ENCODE measurements around the gene FOSL2. TPM values are rescaled to one million over a fixed set of nuclear protein-coding genes. Genes with fewer than 3 reads are reported as not detected.

The FOSL2 gene
- polyA plus RNA-seq, 1 donor (not counting 4 experiments of a cell fraction or from before 2014, with no cell fraction given), result 24.1 TPM

DNA sequence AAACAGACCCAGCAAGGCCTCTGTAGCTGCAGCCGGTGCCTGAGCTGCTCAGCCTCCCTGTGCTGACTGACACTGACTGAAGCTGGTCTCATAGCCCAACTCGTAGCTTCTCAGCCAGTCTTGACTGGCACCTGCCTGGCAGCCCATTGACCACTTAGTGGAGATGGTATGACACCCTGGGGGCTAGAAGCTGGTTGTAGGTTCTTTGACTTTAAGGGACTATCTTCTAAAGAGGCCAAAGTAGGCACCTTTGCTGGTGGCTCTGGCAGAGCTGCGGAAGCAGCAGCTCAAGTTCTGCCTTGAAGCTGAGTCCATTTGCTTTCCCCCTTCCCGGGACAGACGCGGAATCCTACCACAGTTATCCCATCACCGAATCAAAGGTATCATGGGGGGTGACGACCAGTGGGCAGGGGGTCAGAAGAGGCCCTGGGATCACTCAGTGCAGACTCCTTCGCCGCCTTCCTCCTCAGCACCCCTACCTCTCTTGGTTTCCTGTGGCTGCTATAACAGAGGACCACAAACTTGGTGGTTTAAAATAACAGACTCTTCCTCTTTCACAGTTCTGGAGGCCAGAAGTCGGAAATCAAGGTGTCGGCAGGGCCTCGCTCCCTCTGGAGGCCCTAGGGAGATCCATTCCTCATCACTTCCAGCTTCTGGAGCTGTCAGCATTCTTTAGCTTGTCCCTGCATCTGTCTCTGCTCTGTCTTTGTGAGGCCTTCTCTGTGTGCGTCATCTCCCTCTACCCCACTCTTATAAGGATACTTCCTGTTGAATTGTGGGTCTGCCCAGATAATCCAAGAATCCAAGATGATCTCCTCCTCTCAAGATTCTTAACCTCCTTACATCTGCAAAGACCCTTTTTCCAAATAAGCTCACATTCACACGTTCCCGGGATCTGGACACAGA, 13.7 kb upstream of the FOSL2 start:
- TF ChIP-seq CTCF (optimal IDR thresholded peaks at IDR 0.05 in 1 of 3, IDR thresholded peaks at IDR 0.05 in 1 of 3, conservative IDR thresholded peaks at IDR 0.05 in 1 of 3; ENCODE audit: extremely low read depth in 1 of 3, insufficient read depth in 2 of 3, low read length in 3 of 3) (no peak), EZH2 (IDR thresholded peaks at IDR 0.05; ENCODE audit: low read length) (no peak)
- H3K4me3 ChIP-seq (ENCODE audit: control insufficient read depth in 2 of 3, extremely low read depth in 1 of 3, insufficient read depth in 2 of 3, low read depth in 1 of 3, low read length in 3 of 3), result peak overlapping the region in 1 of 3 experiments; percentile 66
- no peaks in the 10 kb centered on the region for H3K9me1 ChIP-seq (ENCODE audit: control insufficient read depth, extremely low read depth, insufficient read depth, low read length)
- peak overlapping the region; percentile 93 for H3K27ac ChIP-seq (ENCODE audit: control insufficient read depth, insufficient read depth, low read length)
- no peak for DNase-seq (ENCODE audit: low read depth, low spot score)
- H2AFZ ChIP-seq (ENCODE audit: control insufficient read depth, low read length), result peak overlapping the region; percentile 54
- H3K9ac ChIP-seq (ENCODE audit: control insufficient read depth, extremely low read depth, insufficient read depth, low read length), result peak overlapping the region; percentile 77
- no peaks in the 10 kb centered on the region for H3K27me3 ChIP-seq (ENCODE audit: control insufficient read depth, extremely low read depth, insufficient read depth, low read length)
- no peaks in the 10 kb centered on the region for H3K79me2 ChIP-seq (ENCODE audit: control insufficient read depth, insufficient read depth, low read length)
- H3K36me3 ChIP-seq (ENCODE audit: control insufficient read depth in 2 of 2, extremely low read depth in 1 of 2, insufficient read depth in 2 of 2, low read length in 2 of 2), result no peaks in the 10 kb centered on the region
- FAIRE-seq, result no peak
- peak overlapping the region; percentile 94 for H3K4me2 ChIP-seq (ENCODE audit: control insufficient read depth, extremely low read depth, insufficient read depth, low read depth, low read length)
- no peaks in the 10 kb centered on the region for H4K20me1 ChIP-seq (ENCODE audit: control insufficient read depth, extremely low read depth, insufficient read depth, low read length)
- dilution Hi-C loops (cut with MboI; ENCODE audit: extremely low pct_ligation_motif_present, low sequenced_read_pairs), result no loop called here
- H3K9me3 ChIP-seq (ENCODE audit: control insufficient read depth, low read depth, low read length), result no peaks in the 10 kb centered on the region
- peaks cover 27% of the 10 kb centered on the region for H3K4me1 ChIP-seq (ENCODE audit: control insufficient read depth, extremely low read depth, insufficient read depth, low read length)

DNA sequence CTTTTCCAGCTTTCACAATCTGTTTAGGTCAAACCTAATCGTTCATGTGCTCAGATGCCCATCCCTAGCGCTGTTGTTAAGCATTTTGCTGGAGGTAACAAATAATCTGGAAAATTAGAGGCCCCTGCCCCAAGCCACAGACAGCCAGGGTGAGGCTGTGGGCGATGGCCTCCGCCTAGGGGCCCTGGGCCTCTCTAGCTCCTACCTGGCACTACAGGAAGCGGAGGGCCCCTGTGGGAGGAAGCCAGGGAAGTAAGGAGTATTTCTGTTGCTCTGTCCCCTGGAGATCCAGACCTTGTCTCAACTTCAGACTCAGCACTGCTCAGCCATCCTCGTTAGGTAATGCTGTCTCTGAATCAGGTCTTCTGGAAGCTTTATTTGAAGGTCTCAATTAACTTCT, 12.4 kb upstream of the FOSL2 start:
- FAIRE-seq, result no peak
- no peaks in the 10 kb centered on the region for H3K27me3 ChIP-seq (ENCODE audit: control insufficient read depth, extremely low read depth, insufficient read depth, low read length)
- H3K9me1 ChIP-seq (ENCODE audit: control insufficient read depth, extremely low read depth, insufficient read depth, low read length), result no peaks in the 10 kb centered on the region
- no peaks in the 10 kb centered on the region for H3K9me3 ChIP-seq (ENCODE audit: control insufficient read depth, low read depth, low read length)
- H3K4me3 ChIP-seq (ENCODE audit: control insufficient read depth in 2 of 3, extremely low read depth in 1 of 3, insufficient read depth in 2 of 3, low read depth in 1 of 3, low read length in 3 of 3), result no peak overlapping the region
- TF ChIP-seq EZH2 (IDR thresholded peaks at IDR 0.05; ENCODE audit: low read length) (no peak), CTCF (optimal IDR thresholded peaks at IDR 0.05 in 1 of 3, IDR thresholded peaks at IDR 0.05 in 1 of 3, conservative IDR thresholded peaks at IDR 0.05 in 1 of 3; ENCODE audit: extremely low read depth in 1 of 3, insufficient read depth in 2 of 3, low read length in 3 of 3) (no peak)
- no peak overlapping the region for H2AFZ ChIP-seq (ENCODE audit: control insufficient read depth, low read length)
- no peaks in the 10 kb centered on the region for H3K36me3 ChIP-seq (ENCODE audit: control insufficient read depth in 2 of 2, extremely low read depth in 1 of 2, insufficient read depth in 2 of 2, low read length in 2 of 2)
- no peaks in the 10 kb centered on the region for H4K20me1 ChIP-seq (ENCODE audit: control insufficient read depth, extremely low read depth, insufficient read depth, low read length)
- H3K4me1 ChIP-seq (ENCODE audit: control insufficient read depth, extremely low read depth, insufficient read depth, low read length), result peaks cover 31% of the 10 kb centered on the region
- dilution Hi-C loops (cut with MboI; ENCODE audit: extremely low pct_ligation_motif_present, low sequenced_read_pairs), result no loop called here
- DNase-seq (ENCODE audit: low read depth, low spot score), result no peak
- H3K79me2 ChIP-seq (ENCODE audit: control insufficient read depth, insufficient read depth, low read length), result no peaks in the 10 kb centered on the region
- H3K4me2 ChIP-seq (ENCODE audit: control insufficient read depth, extremely low read depth, insufficient read depth, low read depth, low read length), result no peak overlapping the region
- H3K9ac ChIP-seq (ENCODE audit: control insufficient read depth, extremely low read depth, insufficient read depth, low read length), result no peak overlapping the region
- no peak overlapping the region for H3K27ac ChIP-seq (ENCODE audit: control insufficient read depth, insufficient read depth, low read length)
